ENCODE results near the gene EIF6. TPM values are rescaled to one million over a fixed set of nuclear protein-coding genes. Genes with fewer than 3 reads are reported as not detected.

EIF6 gene
- total RNA-seq, 1 experiment from 2014 or later, result 420 TPM

DNA sequence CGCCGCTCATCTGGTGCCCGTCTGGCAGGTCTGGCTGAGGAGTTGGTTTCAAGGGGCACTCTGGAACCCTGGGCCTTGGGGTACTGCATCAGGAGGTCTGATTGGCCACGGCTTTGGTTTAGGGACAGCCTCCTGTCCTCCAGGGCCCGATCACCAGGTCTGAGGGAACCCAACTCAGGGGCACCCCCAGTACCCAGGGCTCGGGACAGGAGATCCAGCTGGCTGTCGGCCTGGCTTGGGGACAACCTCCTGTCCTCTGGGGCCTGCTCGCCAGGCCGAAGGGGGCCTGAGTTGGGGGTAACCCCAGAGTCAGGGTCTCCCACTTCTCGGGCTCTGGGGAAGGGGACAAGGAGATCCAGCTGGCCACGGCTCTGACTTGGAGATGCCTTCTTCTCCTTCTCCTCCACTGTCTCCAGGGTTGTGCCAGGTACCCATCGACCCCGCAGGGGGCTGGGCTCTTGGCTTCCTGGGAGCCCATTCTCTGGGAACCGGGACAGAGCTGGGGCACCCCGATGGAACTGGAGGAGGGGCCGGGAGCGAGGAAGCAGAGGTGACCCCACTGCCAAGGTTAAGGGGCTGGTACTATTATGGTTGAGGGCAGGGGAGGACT, 2.4 kb upstream of the EIF6 start:
- Mint-ChIP-seq H3K36me3 (ENCODE audit: insufficient read depth, unreplicated experiment) (peaks cover 24% of the 10 kb centered on the region), H3K4me3 (ENCODE audit: unreplicated experiment) (no peak overlapping the region), H3K9me3 (ENCODE audit: unreplicated experiment) (no peaks in the 10 kb centered on the region), H3K27me3 (ENCODE audit: insufficient read depth, unreplicated experiment) (no peaks in the 10 kb centered on the region), H3K4me1 (ENCODE audit: low read depth, unreplicated experiment) (peaks cover 18% of the 10 kb centered on the region), H3K27ac (ENCODE audit: unreplicated experiment) (peak overlapping the region; percentile 11)
- POLR2A ChIA-PET, result no interaction called here
- H3K27me3 ChIP-seq (replicated peaks; ENCODE audit: control insufficient read depth, insufficient read depth, low read length), result no peaks in the 10 kb centered on the region
- no peak for DNase-seq
- peaks cover 28% of the 10 kb centered on the region for H3K4me1 ChIP-seq
- CTCF ChIA-PET, result interaction anchor here (1.0 to 4.3 kb wide), 2 partner anchors 18 to 191 kb away, joined by 7 to 37 read pairs; no protein-coding TSS in a partner anchor
- H3K4me3 ChIP-seq (ENCODE audit: low read depth, low read length), result no peak overlapping the region
- BruUV-seq (replicated peaks), result no TSS peak
- no peaks in the 10 kb centered on the region for H3K9me3 ChIP-seq
- H3K36me3 ChIP-seq (ENCODE audit: control insufficient read depth, insufficient read depth, low read length), result peaks cover 3% of the 10 kb centered on the region; the same call in 1 of the 2 replicates
- intact Hi-C loops (cut with micrococcal nuclease; ENCODE audit: unreplicated experiment), result loop anchor here (1.0 to 5.0 kb wide), 2 partner anchors 7 to 410 kb away; partner anchors contain the start of gene ACSS2
- TF ChIP-seq, protein P1, sequence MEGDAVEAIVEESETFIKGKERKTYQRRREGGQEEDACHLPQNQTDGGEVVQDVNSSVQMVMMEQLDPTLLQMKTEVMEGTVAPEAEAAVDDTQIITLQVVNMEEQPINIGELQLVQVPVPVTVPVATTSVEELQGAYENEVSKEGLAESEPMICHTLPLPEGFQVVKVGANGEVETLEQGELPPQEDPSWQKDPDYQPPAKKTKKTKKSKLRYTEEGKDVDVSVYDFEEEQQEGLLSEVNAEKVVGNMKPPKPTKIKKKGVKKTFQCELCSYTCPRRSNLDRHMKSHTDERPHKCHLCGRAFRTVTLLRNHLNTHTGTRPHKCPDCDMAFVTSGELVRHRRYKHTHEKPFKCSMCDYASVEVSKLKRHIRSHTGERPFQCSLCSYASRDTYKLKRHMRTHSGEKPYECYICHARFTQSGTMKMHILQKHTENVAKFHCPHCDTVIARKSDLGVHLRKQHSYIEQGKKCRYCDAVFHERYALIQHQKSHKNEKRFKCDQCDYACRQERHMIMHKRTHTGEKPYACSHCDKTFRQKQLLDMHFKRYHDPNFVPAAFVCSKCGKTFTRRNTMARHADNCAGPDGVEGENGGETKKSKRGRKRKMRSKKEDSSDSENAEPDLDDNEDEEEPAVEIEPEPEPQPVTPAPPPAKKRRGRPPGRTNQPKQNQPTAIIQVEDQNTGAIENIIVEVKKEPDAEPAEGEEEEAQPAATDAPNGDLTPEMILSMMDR (IDR thresholded peaks at IDR 0.05; ENCODE audit: insufficient read depth in 1 of 2, low read depth in 1 of 2, low read length in 1 of 2, severe bottlenecking in 1 of 2, unreplicated experiment in 1 of 2), result no peak

DNA sequence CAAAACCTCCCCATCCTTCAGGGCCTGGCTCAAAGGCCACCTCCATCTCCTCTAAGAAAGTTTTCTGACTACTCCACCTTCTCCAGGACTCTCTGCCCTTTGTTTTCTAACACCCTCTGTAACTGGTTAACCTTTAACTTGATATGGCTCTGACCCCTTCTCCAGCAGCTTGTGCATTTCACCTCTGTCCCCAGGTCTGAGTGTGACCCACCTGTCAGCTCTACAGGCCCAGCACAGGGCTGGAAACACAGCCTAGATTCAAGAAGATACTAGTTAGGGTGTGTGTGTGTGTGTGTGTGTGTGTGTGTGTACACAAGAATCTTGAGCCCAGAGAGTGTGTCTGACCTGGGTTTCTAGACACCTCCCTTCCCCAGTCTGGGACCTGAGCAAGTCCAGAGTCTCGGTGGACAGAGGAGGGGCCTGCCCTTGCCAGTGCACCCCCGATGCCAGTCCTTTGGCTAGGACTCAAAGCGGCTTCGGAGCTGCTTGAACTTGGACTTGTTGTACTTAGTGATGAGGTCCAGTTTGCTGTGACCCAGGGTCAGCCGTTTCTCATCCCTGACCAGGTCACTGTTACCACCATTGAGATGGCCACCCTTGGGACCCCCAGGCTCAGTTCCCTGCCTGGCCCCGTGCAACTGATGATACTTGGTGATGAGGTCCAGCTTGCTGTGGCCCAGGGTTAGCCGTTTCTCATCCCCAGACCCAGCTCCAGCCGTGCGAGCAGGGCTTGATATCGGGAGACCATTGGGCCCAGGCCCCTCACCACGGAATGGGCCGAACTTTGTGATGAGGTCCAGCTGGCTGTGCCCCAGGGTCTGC, 1.7 kb upstream of the EIF6 start:
- Mint-ChIP-seq H3K4me1 (ENCODE audit: low read depth, unreplicated experiment) (peaks cover 18% of the 10 kb centered on the region), H3K27me3 (ENCODE audit: insufficient read depth, unreplicated experiment) (no peaks in the 10 kb centered on the region), H3K36me3 (ENCODE audit: insufficient read depth, unreplicated experiment) (peaks cover 31% of the 10 kb centered on the region), H3K27ac (ENCODE audit: unreplicated experiment) (peak overlapping the region; percentile 87), H3K4me3 (ENCODE audit: unreplicated experiment) (peak overlapping the region; percentile 84), H3K9me3 (ENCODE audit: unreplicated experiment) (no peaks in the 10 kb centered on the region)
- Histone ChIP-seq H3K9me3 (no peaks in the 10 kb centered on the region), H3K4me1 (peaks cover 28% of the 10 kb centered on the region), H3K27me3 (replicated peaks; ENCODE audit: control insufficient read depth, insufficient read depth, low read length) (no peaks in the 10 kb centered on the region), H3K4me3 (ENCODE audit: low read depth, low read length) (no peak overlapping the region), H3K36me3 (ENCODE audit: control insufficient read depth, insufficient read depth, low read length) (peaks cover 3% of the 10 kb centered on the region; the same call in 1 of the 2 replicates)
- POLR2A ChIA-PET, result interaction anchor here (0.6 to 1.1 kb wide), 5 partner anchors 8 to 416 kb away, joined by 3 to 11 read pairs (median 4); partner anchors contain the start of gene MMP24OS
- TF ChIP-seq, protein P1 (IDR thresholded peaks at IDR 0.05; ENCODE audit: insufficient read depth in 1 of 2, low read depth in 1 of 2, low read length in 1 of 2, severe bottlenecking in 1 of 2, unreplicated experiment in 1 of 2), result no peak
- CTCF ChIA-PET, result interaction anchor here (0.6 to 4.3 kb wide), 6 partner anchors 11 to 190 kb away, joined by 3 to 37 read pairs (median 3); no protein-coding TSS in a partner anchor
- intact Hi-C loops (cut with micrococcal nuclease; ENCODE audit: unreplicated experiment), result loop anchor here (1.0 to 5.0 kb wide), 2 partner anchors 8 to 409 kb away; partner anchors contain the start of gene ACSS2
- DNase-seq, result peak; percentile 76 to 89
- no TSS peak for BruUV-seq (replicated peaks)

DNA sequence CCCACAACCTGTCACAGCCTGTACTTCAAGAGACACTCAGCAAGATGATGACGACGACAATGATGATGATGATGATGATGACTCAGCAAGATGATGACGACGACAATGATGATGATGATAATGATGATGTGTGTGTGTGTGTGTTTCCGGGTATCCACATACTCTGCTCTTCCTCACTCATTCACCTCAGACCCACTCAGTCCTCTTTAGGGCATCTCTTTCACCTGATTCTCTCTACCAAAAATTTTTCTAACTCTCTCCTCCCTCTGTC, 1.2 kb upstream of the EIF6 start:
- ChIA-PET CTCF (interaction anchor here (0.6 to 4.3 kb wide), 5 partner anchors 17 to 189 kb away, joined by 3 to 37 read pairs (median 3); no protein-coding TSS in a partner anchor), POLR2A (interaction anchor here (0.6 to 1.1 kb wide), 5 partner anchors 8 to 417 kb away, joined by 3 to 11 read pairs (median 4); partner anchors contain the start of gene MMP24OS)
- H3K36me3 Mint-ChIP-seq (ENCODE audit: insufficient read depth, unreplicated experiment), result peaks cover 36% of the 10 kb centered on the region
- no peaks in the 10 kb centered on the region for H3K9me3 ChIP-seq
- intact Hi-C loops (cut with micrococcal nuclease; ENCODE audit: unreplicated experiment), result loop anchor here (1.0 to 5.0 kb wide), 2 partner anchors 9 to 408 kb away; partner anchors contain the start of gene ACSS2
- no peaks in the 10 kb centered on the region for H3K27me3 Mint-ChIP-seq (ENCODE audit: insufficient read depth, unreplicated experiment)
- H3K9me3 Mint-ChIP-seq (ENCODE audit: unreplicated experiment), result no peaks in the 10 kb centered on the region
- BruUV-seq (replicated peaks), result no TSS peak
- peak overlapping the region; percentile 87 for H3K27ac Mint-ChIP-seq (ENCODE audit: unreplicated experiment)
- H3K4me3 ChIP-seq (ENCODE audit: low read depth, low read length), result no peak overlapping the region; the same call in 1 of the 2 replicates
- DNase-seq, result no peak
- peaks cover 5% of the 10 kb centered on the region; the same call in 1 of the 2 replicates for H3K36me3 ChIP-seq (ENCODE audit: control insufficient read depth, insufficient read depth, low read length)
- peaks cover 28% of the 10 kb centered on the region for H3K4me1 ChIP-seq
- H3K27me3 ChIP-seq (replicated peaks; ENCODE audit: control insufficient read depth, insufficient read depth, low read length), result no peaks in the 10 kb centered on the region
- TF ChIP-seq, protein P1 (IDR thresholded peaks at IDR 0.05; ENCODE audit: insufficient read depth in 1 of 2, low read depth in 1 of 2, low read length in 1 of 2, severe bottlenecking in 1 of 2, unreplicated experiment in 1 of 2), result no peak
- H3K4me3 Mint-ChIP-seq (ENCODE audit: unreplicated experiment), result peak overlapping the region; percentile 84
- peaks cover 18% of the 10 kb centered on the region for H3K4me1 Mint-ChIP-seq (ENCODE audit: low read depth, unreplicated experiment)

Data from Caco-2 (cell line).